HT1080 (cell line): Measurements from ENCODE around the gene TBC1D2. TPM values are rescaled to one million over a fixed set of nuclear protein-coding genes. Genes with fewer than 3 reads are reported as not detected.
A peak's percentile ranks its signal among the peaks of the same experiment; 100 is the strongest.

Experiments
- DNase-seq: peaks from one replicate; pipeline ENCODE4 v3.0.0-alpha.2; 2015; ENCODE audit warnings: low read depth
- total RNA-seq: library from RNA; depleted of rRNA; stranded (reverse); fragments of >200 nt; shearing (Covaris generic); gene quantifications from 2 replicates; pipeline ENCODE4 v1.2.3, GENCODE V29; 2014

Gene TBC1D2
- total RNA-seq, 1 experiment from 2014 or later: 36.6 TPM

- no peak for DNase-seq
These were observed 36.1 kb downstream of the TBC1D2 start for GRCh38 chr9:98219364-98219716.

- no peak for DNase-seq
These were observed 36.7 kb downstream of the TBC1D2 start for GRCh38 chr9:98218562-98219363.

- no peak for DNase-seq
These were observed 38.2 kb downstream of the TBC1D2 start for GRCh38 chr9:98217255-98217654.

GRCh38 chr9:98216391-98216790 is 39.1 kb downstream of the TBC1D2 start:
- no peak for DNase-seq

- DNase-seq: no peak
These were observed 39.6 kb downstream of the TBC1D2 start for GRCh38 chr9:98215821-98216220.

- no peak for DNase-seq
These were observed 40.2 kb downstream of the TBC1D2 start for GRCh38 chr9:98215271-98215670.

- DNase-seq: no peak
These were observed 40.6 kb downstream of the TBC1D2 start for GRCh38 chr9:98214811-98215210.

GRCh38 chr9:98211260-98211659 is 44.2 kb downstream of the TBC1D2 start:
- DNase-seq: no peak

- no peak for DNase-seq
These were observed 45.0 kb downstream of the TBC1D2 start for GRCh38 chr9:98210435-98210834.

- DNase-seq: no peak
These were observed 45.9 kb downstream of the TBC1D2 start for GRCh38 chr9:98209530-98209929.

GRCh38 chr9:98208635-98209034 is 46.8 kb downstream of the TBC1D2 start:
- DNase-seq: no peak

GRCh38 chr9:98207606-98208005 is 47.8 kb downstream of the TBC1D2 start:
- DNase-seq: no peak

GRCh38 chr9:98206754-98207153 is 48.7 kb downstream of the TBC1D2 start:
- no peak for DNase-seq

- no peak for DNase-seq
These were observed 50.8 kb downstream of the TBC1D2 start for GRCh38 chr9:98204692-98205091.

- no peak for DNase-seq
These were observed 52.3 kb downstream of the TBC1D2 start for GRCh38 chr9:98203153-98203552.

- DNase-seq: no peak
These were observed 53.2 kb downstream of the TBC1D2 start for GRCh38 chr9:98202252-98202651.

GRCh38 chr9:98201749-98202148 is 53.7 kb downstream of the TBC1D2 start:
- DNase-seq: no peak

- DNase-seq: no peak
These were observed 54.3 kb downstream of the TBC1D2 start for GRCh38 chr9:98201102-98201501.

GRCh38 chr9:98199388-98200033 is 55.9 kb downstream of the TBC1D2 start:
- no peak for DNase-seq

- DNase-seq: no peak
These were observed 59.8 kb downstream of the TBC1D2 start for GRCh38 chr9:98195671-98196070.

GRCh38 chr9:98193336-98193944 is 62.0 kb downstream of the TBC1D2 start:
- DNase-seq: no peak

GRCh38 chr9:98192503-98193335 is 62.7 kb downstream of the TBC1D2 start, which contains the start of gene CORO2A:
Gene CORO2A, minus strand, starts transcription at chr9:98192637. Its CDS starts 34,977 bp downstream, at chr9:98157660.
- peak; percentile 77 for DNase-seq
